Smooth muscle cell (in vitro differentiated cells): ENCODE measurements around the gene KRTAP10-12. TPM values are rescaled to one million over a fixed set of nuclear protein-coding genes. Genes with fewer than 3 reads are reported as not detected.

Experiments used
- DNase-seq: peaks from one replicate; lab custom pipeline; 2025; ENCODE audit not compliant: unreplicated experiment; lab: John Stamatoyannopoulos, UW
- H2AFZ ChIP-seq: fragments of 200-600 bp; sonication (generic); 2 replicates; pipeline ENCODE4 v1.6.0; 2016; ENCODE audit warnings: antibody characterized with exemption, low read depth, mild to moderate bottlenecking
- H3F3A ChIP-seq: fragments of 200-600 bp; sonication (generic); 2 replicates; pipeline ENCODE4 v1.6.0; 2017; ENCODE audit warnings: antibody characterized with exemption, low read depth
- H3K27ac ChIP-seq: fragments of 200-600 bp; sonication (generic); 2 replicates; pipeline ENCODE4 v1.5.1; 2016; ENCODE audit warnings: low read depth, mild to moderate bottlenecking
- H3K27me3 ChIP-seq: fragments of 200-600 bp; sonication (generic); 2 replicates; pipeline ENCODE4 v1.6.1; 2016; ENCODE audit warnings: low read depth, mild to moderate bottlenecking
- H3K36me3 ChIP-seq: fragments of 200-600 bp; sonication (generic); 2 replicates; pipeline ENCODE4 v1.5.1; 2016; ENCODE audit warnings: low read depth
- H3K4me1 ChIP-seq: fragments of 200-600 bp; sonication (generic); 2 replicates; pipeline ENCODE4 v1.5.1; 2016; ENCODE audit warnings: low read depth
- H3K4me2 ChIP-seq: fragments of 200-600 bp; sonication (generic); 2 replicates; pipeline ENCODE4 v1.6.0; 2016; ENCODE audit warnings: mild to moderate bottlenecking
- H3K4me3 ChIP-seq: fragments of 200-600 bp; sonication (generic); 2 replicates; pipeline ENCODE4 v1.5.1; 2016; ENCODE audit warnings: mild to moderate bottlenecking
- H3K79me2 ChIP-seq: fragments of 200-600 bp; sonication (generic); 2 replicates; pipeline ENCODE4 v1.6.0; 2016; ENCODE audit warnings: low read depth, mild to moderate bottlenecking
- H3K9ac ChIP-seq: fragments of 200-600 bp; sonication (generic); 2 replicates; pipeline ENCODE4 v1.6.0; 2016; ENCODE audit warnings: low read depth
- H3K9me3 ChIP-seq: fragments of 200-600 bp; sonication (generic); replicated peaks from 2 replicates; pipeline ENCODE4 v1.5.1; 2016; ENCODE audit warnings: low read depth
- H4K20me1 ChIP-seq: fragments of 200-600 bp; sonication (generic); 2 replicates; pipeline ENCODE4 v1.6.0; 2016; ENCODE audit warnings: low read depth
- CTCF ChIP-seq: fragments of 200-600 bp; sonication (generic); IDR thresholded peaks from 2 replicates; pipeline ENCODE4 v1.5.1; 2017; ENCODE audit warnings: borderline replicate concordance, mild to moderate bottlenecking, antibody characterized with exemption; ENCODE audit not compliant: insufficient read depth, poor library complexity, severe bottlenecking
- WGBS: methylation state at CpG from one replicate; pipeline ENCODE4 v1.1.7; 2016; ENCODE audit warnings: low lambda C conversion rate; 5-methylcytosine and 5-hydroxymethylcytosine counted together
- polyA plus RNA-seq: library from polyadenylated mRNA; unstranded; fragments of >200 nt; fragmentation: Nextera tagmentation; extraction: Ambion mirVana; gene quantifications from 2 replicates; pipeline ENCODE4 v1.2.1, GENCODE V29; 2016
- total RNA-seq: library from RNA; depleted of rRNA; stranded (reverse); fragments of >200 nt; gene quantifications from 2 replicates; pipeline ENCODE4 v1.2.3, GENCODE V29; 2014

KRTAP10-12 gene
- total and polyA plus RNA-seq, 2 experiments from 2014 or later, result not detected

- H3K36me3 ChIP-seq, result no peaks in the 10 kb centered on the region
- H3K9ac ChIP-seq, result no peak overlapping the region
- no peaks in the 10 kb centered on the region for H3K9me3 ChIP-seq
- no peaks in the 10 kb centered on the region for H3F3A ChIP-seq
- no peak overlapping the region for H3K27ac ChIP-seq
- no peak overlapping the region for H3K4me2 ChIP-seq
- no peak overlapping the region for H3K4me3 ChIP-seq
- 23% methylated on average over 13 of the region's 13 CpGs for WGBS
- DNase-seq, result no peak
- no peak overlapping the region for H2AFZ ChIP-seq
- peaks cover 66% of the 10 kb centered on the region for H3K27me3 ChIP-seq
- no peak for TF ChIP-seq CTCF
- H3K79me2 ChIP-seq, result no peaks in the 10 kb centered on the region
- H4K20me1 ChIP-seq, result no peaks in the 10 kb centered on the region
- H3K4me1 ChIP-seq, result peaks cover 18% of the 10 kb centered on the region
Measured at GRCh38 chr21:44704636-44705001, 7.6 kb downstream of the KRTAP10-12 start.

DNA sequence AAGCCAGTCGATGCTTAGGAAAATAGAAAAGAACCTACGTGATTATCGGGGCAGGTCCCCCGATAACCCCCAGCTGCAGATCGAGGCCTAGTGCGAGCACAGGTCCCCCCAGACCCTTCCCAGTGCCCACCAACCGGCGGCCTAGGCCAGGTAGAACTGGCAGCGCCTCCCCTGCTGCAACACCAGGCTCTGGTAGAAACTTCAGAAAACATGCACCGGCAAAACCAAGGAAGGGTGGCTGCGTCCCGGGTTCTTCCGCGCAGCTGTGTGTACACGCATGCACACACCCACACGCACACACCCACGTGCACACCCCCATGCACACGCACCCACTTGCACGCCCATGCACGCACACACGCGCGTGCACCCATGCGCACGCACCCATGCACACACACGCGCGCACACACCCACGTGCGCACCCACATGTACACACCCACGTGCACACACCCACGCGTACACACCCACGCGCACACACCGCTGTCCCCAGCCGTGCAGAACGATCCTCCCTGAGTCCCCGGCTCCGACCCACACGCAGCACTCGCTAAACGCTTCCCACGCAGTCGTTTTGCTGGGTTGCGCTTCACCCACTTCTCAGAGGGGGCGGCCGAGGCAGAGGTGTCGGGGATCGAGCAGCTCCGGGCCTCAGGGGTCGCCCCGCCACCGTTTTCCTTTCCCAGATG lies 9.2 kb downstream of the KRTAP10-12 start:
- peaks cover 33% of the 10 kb centered on the region for H3K4me1 ChIP-seq
- H3K4me2 ChIP-seq, result peak overlapping the region; percentile 67
- TF ChIP-seq CTCF, result no peak
- H3K27ac ChIP-seq, result no peak overlapping the region
- no peak overlapping the region for H3K4me3 ChIP-seq
- H2AFZ ChIP-seq, result no peak overlapping the region
- no peaks in the 10 kb centered on the region for H3K36me3 ChIP-seq
- DNase-seq, result no peak
- 4% methylated on average over 45 of the region's 54 CpGs for WGBS
- H3K9ac ChIP-seq, result no peak overlapping the region
- no peaks in the 10 kb centered on the region for H3K9me3 ChIP-seq
- no peaks in the 10 kb centered on the region for H3F3A ChIP-seq
- peaks cover 82% of the 10 kb centered on the region for H3K27me3 ChIP-seq
- H3K79me2 ChIP-seq, result no peaks in the 10 kb centered on the region
- no peaks in the 10 kb centered on the region for H4K20me1 ChIP-seq

GRCh38 chr21:44706706-44707581 lies 10.0 kb downstream of the KRTAP10-12 start:
- H3K79me2 ChIP-seq, result no peaks in the 10 kb centered on the region
- no peak for DNase-seq

More at GRCh38 chr21:44706706-44707581, 10.0 kb downstream of the KRTAP10-12 start:
- H2AFZ ChIP-seq, result no peak overlapping the region
- no peak overlapping the region for H3K9ac ChIP-seq
- H3K27ac ChIP-seq, result no peak overlapping the region
- H3K4me3 ChIP-seq, result no peak overlapping the region
- H3F3A ChIP-seq, result no peaks in the 10 kb centered on the region
- H3K4me2 ChIP-seq, result peak overlapping the region; percentile 67
- 4% methylated on average over 26 of the region's 46 CpGs for WGBS
- no peaks in the 10 kb centered on the region for H3K9me3 ChIP-seq
- H3K27me3 ChIP-seq, result peaks cover 89% of the 10 kb centered on the region
- no peaks in the 10 kb centered on the region for H3K36me3 ChIP-seq
- H4K20me1 ChIP-seq, result no peaks in the 10 kb centered on the region
- H3K4me1 ChIP-seq, result peaks cover 41% of the 10 kb centered on the region
- no peak for TF ChIP-seq CTCF
